DND-41 (cell line): Measurements from ENCODE around the gene CMYA5.

Experiments
- EZH2 ChIP-seq: IDR thresholded peaks from 3 replicates; pipeline ENCODE4 v1.6.1; 2012; ENCODE audit warnings: borderline replicate concordance, low read depth, mild to moderate bottlenecking, moderate library complexity, low read length, inconsistent platforms; ENCODE audit not compliant: severe bottlenecking
- TF ChIP-seq, protein P1 (sequence below): IDR thresholded peaks from 2 replicates; pipeline ENCODE4 v1.5.1; 2012; ENCODE audit warnings: borderline replicate concordance, low read length, moderate library complexity, mild to moderate bottlenecking; ENCODE audit not compliant: poor library complexity, severe bottlenecking; ENCODE audit errors: extremely low read depth

DNA sequence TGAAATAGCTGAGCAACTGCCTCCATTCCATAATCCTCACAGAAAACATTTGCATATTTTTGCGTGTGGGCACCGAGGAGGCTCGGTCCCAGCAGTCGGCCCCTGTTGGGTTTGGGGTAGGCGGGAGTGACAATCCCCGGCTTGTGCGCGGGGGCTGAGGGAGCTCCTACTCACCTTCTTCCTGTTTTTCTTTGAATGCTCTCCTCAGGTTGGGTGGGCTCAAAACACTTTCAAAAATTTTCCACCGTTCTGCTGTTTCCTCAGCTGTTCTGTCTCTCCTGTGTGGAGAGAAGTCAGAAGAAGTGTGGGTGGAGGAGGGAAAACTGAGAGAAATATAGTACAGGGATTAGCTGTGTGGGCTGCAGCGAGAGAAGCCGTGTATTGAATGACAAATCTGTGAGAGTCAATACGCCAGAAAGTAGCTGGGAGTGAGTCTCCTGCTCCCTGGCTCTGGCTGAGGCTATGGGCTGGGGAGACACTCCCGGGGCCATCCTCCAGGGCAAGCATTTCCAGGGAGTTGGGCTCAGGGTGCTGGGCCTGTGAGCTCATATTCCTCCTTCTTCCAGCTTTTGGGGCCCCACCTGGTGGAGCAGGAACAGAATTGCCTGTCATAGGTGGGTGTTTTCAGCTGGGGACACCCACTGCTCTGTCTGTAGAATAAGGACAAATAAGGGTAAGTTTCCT lies 84.7 kb downstream of the CMYA5 start:
- TF ChIP-seq, protein P1, sequence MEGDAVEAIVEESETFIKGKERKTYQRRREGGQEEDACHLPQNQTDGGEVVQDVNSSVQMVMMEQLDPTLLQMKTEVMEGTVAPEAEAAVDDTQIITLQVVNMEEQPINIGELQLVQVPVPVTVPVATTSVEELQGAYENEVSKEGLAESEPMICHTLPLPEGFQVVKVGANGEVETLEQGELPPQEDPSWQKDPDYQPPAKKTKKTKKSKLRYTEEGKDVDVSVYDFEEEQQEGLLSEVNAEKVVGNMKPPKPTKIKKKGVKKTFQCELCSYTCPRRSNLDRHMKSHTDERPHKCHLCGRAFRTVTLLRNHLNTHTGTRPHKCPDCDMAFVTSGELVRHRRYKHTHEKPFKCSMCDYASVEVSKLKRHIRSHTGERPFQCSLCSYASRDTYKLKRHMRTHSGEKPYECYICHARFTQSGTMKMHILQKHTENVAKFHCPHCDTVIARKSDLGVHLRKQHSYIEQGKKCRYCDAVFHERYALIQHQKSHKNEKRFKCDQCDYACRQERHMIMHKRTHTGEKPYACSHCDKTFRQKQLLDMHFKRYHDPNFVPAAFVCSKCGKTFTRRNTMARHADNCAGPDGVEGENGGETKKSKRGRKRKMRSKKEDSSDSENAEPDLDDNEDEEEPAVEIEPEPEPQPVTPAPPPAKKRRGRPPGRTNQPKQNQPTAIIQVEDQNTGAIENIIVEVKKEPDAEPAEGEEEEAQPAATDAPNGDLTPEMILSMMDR: peak; percentile 44
- no peak for TF ChIP-seq EZH2
